OCI-LY7 (cell line): ENCODE data around the gene ZSCAN30. TPM values are rescaled to one million over a fixed set of nuclear protein-coding genes. Genes with fewer than 3 reads are reported as not detected.

ENCODE experiments used
- BruUV-seq: library from RNA; stranded (reverse); fragments of 400-500 nt; replicated peaks from 2 replicates; lab custom pipeline; 2021; lab: Mats Ljungman, UMichigan
- CTCF ChIA-PET: fragments of 300-600 bp; sonication (Branson Sonifier 250); formaldehyde crosslinking; loops from one replicate; lab custom pipeline; 2022; ENCODE audit warnings: antibody characterized with exemption; ENCODE audit not compliant: unreplicated experiment; lab: Charles Lee
- POLR2A ChIA-PET: fragments of 300-600 bp; sonication (Branson Sonifier 250); formaldehyde crosslinking; loops from one replicate; lab custom pipeline; 2022; ENCODE audit warnings: antibody characterized with exemption; lab: Charles Lee
- DNase-seq: peaks from one replicate; pipeline ENCODE4 v3.0.0-alpha.2; 2015; ENCODE audit warnings: low spot score
- H2AFZ ChIP-seq: fragments of 200-600 bp; sonication (generic), shearing (Covaris generic); 2 replicates; pipeline ENCODE4 v1.6.1; 2014; ENCODE audit warnings: mild to moderate bottlenecking, antibody characterized with exemption, low read length, moderate library complexity
- H3K27ac ChIP-seq: fragments of 200-600 bp; sonication (generic); 2 replicates; pipeline ENCODE4 v1.5.1; 2014; ENCODE audit warnings: mixed run types, low read depth, mild to moderate bottlenecking, moderate library complexity, low read length, inconsistent platforms; ENCODE audit not compliant: poor library complexity, severe bottlenecking
- H3K36me3 ChIP-seq: fragments of 200-600 bp; sonication (generic); 2 replicates; pipeline ENCODE4 v1.6.1; 2014; ENCODE audit warnings: mild to moderate bottlenecking, antibody characterized with exemption, low read length, moderate library complexity, mixed read lengths; ENCODE audit not compliant: insufficient read depth
- H3K4me1 ChIP-seq: fragments of 200-600 bp; sonication (generic); 2 replicates; pipeline ENCODE4 v1.5.1; 2014; ENCODE audit warnings: mild to moderate bottlenecking, low read length; ENCODE audit not compliant: insufficient read depth, poor library complexity, severe bottlenecking
- H3K4me2 ChIP-seq: fragments of 200-600 bp; sonication (generic); 2 replicates; pipeline ENCODE4 v1.6.1; 2014; ENCODE audit warnings: mild to moderate bottlenecking, low read length
- H3K4me3 ChIP-seq: fragments of 200-600 bp; sonication (generic); 2 replicates; pipeline ENCODE4 v1.5.1; 2014; ENCODE audit warnings: mild to moderate bottlenecking, low read depth, low read length; ENCODE audit not compliant: poor library complexity, severe bottlenecking
- H3K79me2 ChIP-seq: fragments of 200-600 bp; sonication (generic); 2 replicates; pipeline ENCODE4 v1.6.1; 2016; ENCODE audit warnings: low read depth, mild to moderate bottlenecking, low read length, moderate library complexity, mixed read lengths; ENCODE audit not compliant: insufficient read depth
- H3K9me2 ChIP-seq: fragments of 200-600 bp; sonication (generic); 2 replicates; pipeline ENCODE4 v1.6.1; 2016; ENCODE audit warnings: mild to moderate bottlenecking, low read length, mixed read lengths; ENCODE audit not compliant: insufficient read depth
- H3K9me3 ChIP-seq: fragments of 200-600 bp; sonication (generic); 2 replicates; pipeline ENCODE4 v1.6.1; 2014; ENCODE audit warnings: mild to moderate bottlenecking, mixed run types, low read length, mixed read lengths
- H4K20me1 ChIP-seq: fragments of 200-600 bp; sonication (generic); 2 replicates; pipeline ENCODE4 v1.6.1; 2014; ENCODE audit warnings: mild to moderate bottlenecking, antibody characterized with exemption, low read length, moderate library complexity, mixed read lengths; ENCODE audit not compliant: insufficient read depth
- EZH2phosphoT487 ChIP-seq: fragments of 200-600 bp; sonication (generic); IDR thresholded peaks from 2 replicates; pipeline ENCODE4 v1.6.1; 2018; ENCODE audit warnings: low read depth, borderline replicate concordance, mild to moderate bottlenecking, mixed run types, antibody characterized with exemption, low read length, moderate library complexity, mixed read lengths
- intact Hi-C: fragments of 100-400 bp; cut with micrococcal nuclease; formaldehyde crosslinking; loops from one replicate; pipeline ENCODE4 v1.10.0; 2022; ENCODE audit not compliant: unreplicated experiment
- total RNA-seq, 2 experiments: library from RNA; depleted of rRNA in 1 of 2; stranded (reverse); fragments of >200 nt in 1 of 2; shearing (Covaris generic) in 1 of 2; gene quantifications; 2 replicates each; pipeline ENCODE4 v1.2.3, GENCODE V29; 2014 to 2022
- TF ChIP-seq, protein P1 (sequence below): fragments of 200-600 bp; sonication (generic); conservative IDR thresholded peaks from 2 replicates; pipeline ENCODE4 v1.5.1; 2014; ENCODE audit warnings: mild to moderate bottlenecking, antibody characterized with exemption, low read length, moderate library complexity, mixed read lengths

ZSCAN30 gene
- total RNA-seq, 2 experiments from 2014 or later = 4.3 to 7.6 TPM

DNA sequence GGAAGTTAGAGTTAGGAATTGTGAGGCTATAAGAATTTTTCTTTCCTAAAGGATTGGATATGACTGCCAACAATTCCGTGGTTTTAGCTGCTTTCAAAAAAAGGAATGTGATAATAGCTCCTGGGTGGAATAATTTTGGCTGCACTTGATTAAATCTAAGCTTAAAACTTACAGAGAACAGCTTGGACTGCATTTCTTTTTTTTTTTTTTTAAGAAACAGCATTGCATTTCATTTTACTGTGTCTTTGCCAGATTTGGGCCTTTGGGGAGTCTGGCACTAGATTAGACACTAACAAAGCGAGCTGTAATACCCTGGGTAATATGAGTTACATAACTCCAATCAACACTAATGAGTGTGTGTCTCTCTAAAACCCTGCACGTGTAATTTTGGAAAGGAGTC, 87.0 kb downstream of the ZSCAN30 start:
- H3K9me3 ChIP-seq = no peaks in the 10 kb centered on the region
- H4K20me1 ChIP-seq = no peaks in the 10 kb centered on the region
- intact Hi-C loops = no loop called here
- no peaks in the 10 kb centered on the region for H3K36me3 ChIP-seq
- BruUV-seq = no TSS peak
- POLR2A ChIA-PET = interaction anchor here (0.6 to 0.9 kb wide), 6 partner anchors 10 to 366 kb away, joined by 3 to 4 read pairs (median 3); no protein-coding TSS in a partner anchor
- CTCF ChIA-PET = no interaction called here
- H3K79me2 ChIP-seq = no peaks in the 10 kb centered on the region
- H3K9me2 ChIP-seq = no peaks in the 10 kb centered on the region
- H3K4me3 ChIP-seq = no peak overlapping the region
- no peak overlapping the region for H3K4me2 ChIP-seq
- no peak overlapping the region for H3K27ac ChIP-seq
- DNase-seq = no peak
- H2AFZ ChIP-seq = no peak overlapping the region
- no peak for TF ChIP-seq EZH2phosphoT487
- TF ChIP-seq, protein P1, sequence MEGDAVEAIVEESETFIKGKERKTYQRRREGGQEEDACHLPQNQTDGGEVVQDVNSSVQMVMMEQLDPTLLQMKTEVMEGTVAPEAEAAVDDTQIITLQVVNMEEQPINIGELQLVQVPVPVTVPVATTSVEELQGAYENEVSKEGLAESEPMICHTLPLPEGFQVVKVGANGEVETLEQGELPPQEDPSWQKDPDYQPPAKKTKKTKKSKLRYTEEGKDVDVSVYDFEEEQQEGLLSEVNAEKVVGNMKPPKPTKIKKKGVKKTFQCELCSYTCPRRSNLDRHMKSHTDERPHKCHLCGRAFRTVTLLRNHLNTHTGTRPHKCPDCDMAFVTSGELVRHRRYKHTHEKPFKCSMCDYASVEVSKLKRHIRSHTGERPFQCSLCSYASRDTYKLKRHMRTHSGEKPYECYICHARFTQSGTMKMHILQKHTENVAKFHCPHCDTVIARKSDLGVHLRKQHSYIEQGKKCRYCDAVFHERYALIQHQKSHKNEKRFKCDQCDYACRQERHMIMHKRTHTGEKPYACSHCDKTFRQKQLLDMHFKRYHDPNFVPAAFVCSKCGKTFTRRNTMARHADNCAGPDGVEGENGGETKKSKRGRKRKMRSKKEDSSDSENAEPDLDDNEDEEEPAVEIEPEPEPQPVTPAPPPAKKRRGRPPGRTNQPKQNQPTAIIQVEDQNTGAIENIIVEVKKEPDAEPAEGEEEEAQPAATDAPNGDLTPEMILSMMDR = no peak
- H3K4me1 ChIP-seq = no peaks in the 10 kb centered on the region

DNA sequence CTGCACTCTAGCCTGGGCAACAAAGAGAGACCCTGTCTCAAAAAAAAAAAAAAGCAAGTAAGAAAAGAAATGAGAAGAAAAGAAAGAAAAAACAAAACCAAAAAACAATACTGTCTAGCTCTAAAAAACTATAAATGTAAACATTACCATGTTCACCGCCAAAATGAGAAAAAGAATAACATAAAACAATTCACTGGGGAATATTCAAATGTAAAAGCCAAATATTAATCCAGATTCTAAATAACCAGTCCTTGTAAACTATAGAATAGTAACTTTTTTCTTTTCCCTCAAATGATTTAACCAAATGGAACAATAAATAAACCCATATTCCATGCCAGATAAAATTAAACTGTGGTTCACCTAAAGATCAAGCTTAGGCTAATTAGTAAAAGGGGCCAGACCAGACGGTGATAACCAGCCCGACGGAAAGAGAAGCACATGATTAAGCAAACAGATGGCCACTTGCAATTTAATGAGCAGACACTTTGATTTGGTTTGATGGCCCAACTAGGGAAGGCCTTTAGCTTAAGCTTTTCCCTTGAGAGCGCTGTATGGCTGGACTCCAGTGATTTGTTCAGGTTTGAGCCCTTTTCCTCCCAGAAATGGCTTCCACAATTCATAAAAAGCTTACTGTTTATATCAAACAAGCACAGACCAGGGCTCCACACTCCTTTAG, 88.6 kb downstream of the ZSCAN30 start:
- Histone ChIP-seq H3K36me3 (no peaks in the 10 kb centered on the region), H3K4me2 (no peak overlapping the region), H4K20me1 (no peaks in the 10 kb centered on the region), H2AFZ (no peak overlapping the region), H3K4me3 (no peak overlapping the region), H3K79me2 (no peaks in the 10 kb centered on the region), H3K4me1 (no peaks in the 10 kb centered on the region), H3K9me2 (no peaks in the 10 kb centered on the region), H3K27ac (no peak overlapping the region), H3K9me3 (no peaks in the 10 kb centered on the region)
- no TSS peak for BruUV-seq
- intact Hi-C loops = no loop called here
- POLR2A ChIA-PET = no interaction called here
- no peak for TF ChIP-seq EZH2phosphoT487
- TF ChIP-seq, protein P1 = no peak
- CTCF ChIA-PET = no interaction called here
- no peak for DNase-seq

Other genes starting within 250 kb of the ZSCAN30 start
- gene MAPRE2, start 248.8 kb downstream of the ZSCAN30 start, total RNA-seq (2014; rRNA removed; shearing (Covaris generic)) = 17.1 and 23.2 TPM in 2 replicates
- 34.0 and 35.2 TPM in 2 replicates for gene MAPRE2, start 248.8 kb downstream of the ZSCAN30 start, total RNA-seq (2022)
- gene ZNF397, start 49.2 kb downstream of the ZSCAN30 start, total RNA-seq (2014; rRNA removed; shearing (Covaris generic)) = 8.0 and 11.8 TPM in 2 replicates
- gene ZNF397, start 49.2 kb downstream of the ZSCAN30 start, total RNA-seq (2022) = 14.9 and 15.6 TPM in 2 replicates
- gene ZNF24, start 54.2 kb upstream of the ZSCAN30 start, total RNA-seq (2014; rRNA removed; shearing (Covaris generic)) = 13.6 and 16.7 TPM in 2 replicates
- gene ZNF24, start 54.2 kb upstream of the ZSCAN30 start, total RNA-seq (2022) = 29.8 and 31.4 TPM in 2 replicates
- gene ZNF396, start 87.1 kb upstream of the ZSCAN30 start, total RNA-seq (2014; rRNA removed; shearing (Covaris generic)) = 0.13 and 0.38 TPM in 2 replicates
- 0.87 and 1.1 TPM in 2 replicates for gene ZNF396, start 87.1 kb upstream of the ZSCAN30 start, total RNA-seq (2022)
- gene INO80C, start 207.7 kb upstream of the ZSCAN30 start, total RNA-seq (2014; rRNA removed; shearing (Covaris generic)) = 5.9 and 13.1 TPM in 2 replicates
- gene INO80C, start 207.7 kb upstream of the ZSCAN30 start, total RNA-seq (2022) = 9.5 and 10.3 TPM in 2 replicates